GM21717 (cell line): ENCODE results near the gene TIGD7.
A peak's percentile ranks its signal among the peaks of the same experiment; 100 is the strongest.

ENCODE experiments used
- ATAC-seq: cut with Tn5 transposase; IDR thresholded peaks from one replicate; pipeline ENCODE4 v1.9.1; 2021; ENCODE audit warnings: mild to moderate bottlenecking, moderate library complexity; ENCODE audit not compliant: unreplicated experiment

Gene TIGD7

GRCh38 chr16:3305109-3306068 lies at the start of gene TIGD7, which contains the start of gene ZNF75A:
TSS of gene TIGD7 (minus strand) at chr16:3305430. CDS start at chr16:3300614, 4,816 bp downstream.
TSS of gene ZNF75A (plus strand) at chr16:3305497. CDS start at chr16:3308429, 2,932 bp downstream.
- peak; percentile 90 for ATAC-seq

DNA sequence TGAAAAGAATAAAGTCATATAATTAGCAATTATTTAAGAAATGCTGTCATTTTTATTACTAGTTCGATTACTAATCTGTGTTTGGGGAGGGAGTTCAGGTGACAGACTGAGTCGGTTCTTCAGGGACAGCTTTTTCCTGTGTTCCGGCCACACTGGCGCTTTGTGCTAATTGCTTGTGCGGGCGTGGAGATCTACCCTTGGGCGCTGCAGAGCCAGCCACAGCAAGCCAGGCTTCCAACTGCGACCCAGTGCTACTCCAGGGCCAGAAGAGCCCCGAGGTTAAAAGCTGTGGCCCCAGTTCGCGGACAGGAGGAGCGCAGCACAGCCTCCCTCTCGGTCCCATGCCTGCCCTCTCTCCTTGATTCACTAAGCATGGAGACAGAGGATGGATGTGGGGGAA lies 43.9 kb upstream of the TIGD7 start:
- no peak for ATAC-seq

DNA sequence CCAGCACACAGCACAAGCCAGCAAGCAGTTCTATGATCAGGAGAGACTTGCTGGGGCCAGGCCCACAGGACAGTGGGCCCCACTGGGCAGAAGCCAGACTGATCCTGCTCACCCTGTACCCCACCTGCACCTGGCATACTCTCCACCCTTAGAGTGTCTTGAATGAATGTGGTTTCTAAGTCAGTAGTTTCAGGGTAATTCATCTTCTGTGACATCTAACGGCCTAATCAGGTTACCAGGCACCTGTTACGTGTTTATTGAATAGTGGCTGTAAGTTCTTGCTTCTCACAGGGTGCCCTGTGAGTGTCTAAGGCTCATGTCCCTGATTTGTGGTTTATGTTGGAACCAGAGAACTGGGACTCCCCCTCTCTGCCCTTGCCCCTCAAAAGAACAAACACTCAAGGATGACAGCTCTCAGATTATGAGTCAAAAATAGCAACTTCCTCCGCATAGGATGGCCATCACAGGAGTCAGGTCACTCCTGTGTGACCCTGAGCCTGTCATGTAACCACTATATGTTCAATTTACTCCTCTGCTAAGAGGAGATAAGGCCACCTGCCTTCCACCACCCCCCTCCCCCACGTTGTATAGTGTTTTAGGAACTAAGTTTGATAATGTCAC lies 43.4 kb upstream of the TIGD7 start:
- no peak for ATAC-seq

DNA sequence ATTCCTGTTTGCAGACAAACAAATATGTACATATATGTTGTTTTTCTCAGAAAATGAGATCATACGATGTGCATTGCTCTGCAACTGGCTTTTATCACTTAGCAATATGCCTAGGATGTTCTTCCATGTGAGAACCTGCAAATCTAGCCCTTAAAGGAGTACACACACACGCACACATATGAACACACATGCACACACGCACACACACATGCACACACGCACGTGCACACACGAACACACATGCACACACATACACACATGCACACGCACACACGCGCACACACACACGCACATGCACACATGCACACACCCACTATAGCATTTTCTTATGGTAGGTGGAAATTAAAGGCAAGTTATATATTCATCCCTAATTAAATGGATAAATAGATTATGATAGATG lies 42.4 kb upstream of the TIGD7 start:
- ATAC-seq: no peak

GRCh38 chr16:3346041-3346440 lies 40.8 kb upstream of the TIGD7 start:
- no peak for ATAC-seq

GRCh38 chr16:3328643-3329042 lies 23.4 kb upstream of the TIGD7 start:
- no peak for ATAC-seq

GRCh38 chr16:3328104-3328503 lies 22.9 kb upstream of the TIGD7 start:
- no peak for ATAC-seq

GRCh38 chr16:3327514-3327913 lies 22.3 kb upstream of the TIGD7 start:
- no peak for ATAC-seq

DNA sequence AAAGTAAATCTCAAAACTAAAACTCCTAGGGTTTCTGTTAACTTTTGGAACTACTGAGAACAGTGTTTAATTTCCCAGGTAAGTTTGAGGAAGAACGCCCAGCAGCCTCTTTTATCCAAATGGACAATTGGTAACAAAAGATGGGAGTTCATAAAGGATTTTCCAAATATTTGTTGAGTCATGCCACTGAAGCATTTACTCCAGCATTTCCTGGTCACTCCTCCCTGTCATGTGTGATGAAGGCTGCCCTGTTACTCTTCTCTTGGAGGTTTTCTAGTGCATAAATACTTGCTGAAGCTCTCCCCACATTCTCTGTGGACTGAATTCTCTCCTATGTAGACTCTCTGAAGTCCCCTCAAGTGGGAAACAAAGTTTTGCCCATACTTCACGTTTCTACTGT lies 16.6 kb upstream of the TIGD7 start:
- no peak for ATAC-seq

- ATAC-seq: no peak
These were observed 12.2 kb upstream of the TIGD7 start for GRCh38 chr16:3317315-3317999.

GRCh38 chr16:3311496-3311895 lies 6.3 kb upstream of the TIGD7 start:
- no peak for ATAC-seq

- ATAC-seq: no peak
These were observed 848 bp upstream of the TIGD7 start for GRCh38 chr16:3306078-3306477.

DNA sequence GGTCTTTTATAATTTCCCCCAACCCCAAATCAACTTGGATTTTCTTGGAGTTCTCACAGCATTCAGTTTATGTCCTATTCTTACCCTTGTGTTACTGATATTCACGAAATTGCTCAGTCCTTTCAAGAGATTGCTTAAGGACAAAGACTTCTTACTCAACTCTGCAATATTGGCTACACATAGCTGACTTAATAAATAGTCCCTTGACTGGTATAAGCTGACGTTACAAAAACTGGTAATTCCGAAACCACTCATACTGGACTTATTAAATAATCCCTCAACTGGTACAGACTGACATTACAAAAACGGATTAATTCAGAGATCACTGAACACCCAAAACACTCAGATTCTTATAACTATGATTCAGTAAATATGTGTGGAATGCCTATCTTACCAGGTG lies 860 bp downstream of the TIGD7 start:
- no peak for ATAC-seq

GRCh38 chr16:3295783-3296182 lies 9.4 kb downstream of the TIGD7 start:
- ATAC-seq: no peak

DNA sequence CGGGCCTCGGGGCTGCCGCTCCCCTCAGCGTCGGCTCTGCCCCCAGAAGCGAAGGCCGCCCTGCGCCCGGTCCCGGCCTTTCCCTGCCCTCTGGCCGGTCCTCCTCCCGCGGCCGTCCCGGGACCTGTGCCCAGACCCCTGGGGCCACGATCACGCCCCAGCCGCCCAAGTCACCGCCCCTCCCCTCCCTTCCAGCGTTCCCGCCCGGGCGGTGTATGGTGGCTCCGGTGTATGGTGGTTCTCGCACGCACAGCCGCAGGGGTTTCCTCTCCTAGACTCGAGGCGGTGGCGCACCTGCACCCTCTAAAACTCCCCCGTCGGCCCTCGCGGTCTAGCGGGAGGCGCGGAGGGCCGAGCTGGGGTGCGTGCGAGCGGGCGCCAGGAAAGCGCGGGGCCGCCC lies 10.0 kb downstream of the TIGD7 start:
- ATAC-seq: no peak

GRCh38 chr16:3292604-3293003 lies 12.6 kb downstream of the TIGD7 start:
- ATAC-seq: no peak

DNA sequence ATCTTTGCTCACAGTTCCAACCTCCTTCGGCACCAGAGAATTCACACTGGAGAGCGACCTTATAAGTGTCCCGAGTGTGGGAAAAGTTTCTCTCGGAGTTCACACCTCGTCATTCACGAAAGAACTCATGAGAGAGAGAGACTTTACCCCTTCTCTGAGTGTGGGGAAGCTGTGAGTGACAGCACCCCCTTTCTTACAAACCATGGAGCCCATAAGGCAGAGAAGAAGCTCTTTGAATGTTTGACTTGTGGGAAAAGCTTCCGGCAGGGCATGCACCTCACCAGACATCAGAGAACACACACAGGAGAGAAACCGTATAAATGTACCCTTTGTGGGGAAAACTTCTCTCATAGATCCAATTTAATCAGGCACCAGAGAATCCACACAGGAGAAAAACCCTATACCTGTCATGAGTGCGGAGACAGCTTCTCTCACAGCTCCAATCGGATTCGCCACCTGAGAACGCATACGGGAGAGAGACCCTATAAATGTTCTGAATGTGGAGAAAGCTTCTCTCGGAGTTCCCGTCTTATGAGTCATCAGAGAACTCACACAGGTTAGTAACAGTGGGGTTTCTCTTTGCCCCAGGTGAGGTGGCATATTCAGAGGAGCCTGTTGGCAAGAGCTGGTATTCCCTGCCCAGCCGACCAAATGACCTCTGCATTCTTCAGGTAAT lies 15.1 kb downstream of the TIGD7 start:
- ATAC-seq: no peak

DNA sequence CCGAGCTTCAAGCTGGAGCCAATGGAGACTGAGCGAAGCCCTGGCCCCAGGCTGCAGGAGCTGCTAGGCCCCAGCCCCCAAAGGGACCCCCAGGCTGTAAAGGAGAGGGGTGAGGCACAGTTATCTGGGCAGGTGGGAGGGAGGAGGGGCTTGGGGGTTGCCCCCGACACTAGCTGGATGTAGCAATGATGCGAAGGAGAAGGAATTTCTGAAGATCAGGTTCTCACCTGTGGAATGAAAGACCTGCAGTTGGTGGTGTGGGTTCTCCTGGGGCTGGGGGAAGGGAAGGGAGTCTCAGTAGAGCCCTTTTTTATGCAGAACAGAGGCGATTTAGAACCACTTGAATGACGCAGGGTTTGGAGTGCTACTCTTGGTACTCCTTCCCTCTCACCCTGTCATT lies 20.1 kb downstream of the TIGD7 start:
- ATAC-seq: no peak

DNA sequence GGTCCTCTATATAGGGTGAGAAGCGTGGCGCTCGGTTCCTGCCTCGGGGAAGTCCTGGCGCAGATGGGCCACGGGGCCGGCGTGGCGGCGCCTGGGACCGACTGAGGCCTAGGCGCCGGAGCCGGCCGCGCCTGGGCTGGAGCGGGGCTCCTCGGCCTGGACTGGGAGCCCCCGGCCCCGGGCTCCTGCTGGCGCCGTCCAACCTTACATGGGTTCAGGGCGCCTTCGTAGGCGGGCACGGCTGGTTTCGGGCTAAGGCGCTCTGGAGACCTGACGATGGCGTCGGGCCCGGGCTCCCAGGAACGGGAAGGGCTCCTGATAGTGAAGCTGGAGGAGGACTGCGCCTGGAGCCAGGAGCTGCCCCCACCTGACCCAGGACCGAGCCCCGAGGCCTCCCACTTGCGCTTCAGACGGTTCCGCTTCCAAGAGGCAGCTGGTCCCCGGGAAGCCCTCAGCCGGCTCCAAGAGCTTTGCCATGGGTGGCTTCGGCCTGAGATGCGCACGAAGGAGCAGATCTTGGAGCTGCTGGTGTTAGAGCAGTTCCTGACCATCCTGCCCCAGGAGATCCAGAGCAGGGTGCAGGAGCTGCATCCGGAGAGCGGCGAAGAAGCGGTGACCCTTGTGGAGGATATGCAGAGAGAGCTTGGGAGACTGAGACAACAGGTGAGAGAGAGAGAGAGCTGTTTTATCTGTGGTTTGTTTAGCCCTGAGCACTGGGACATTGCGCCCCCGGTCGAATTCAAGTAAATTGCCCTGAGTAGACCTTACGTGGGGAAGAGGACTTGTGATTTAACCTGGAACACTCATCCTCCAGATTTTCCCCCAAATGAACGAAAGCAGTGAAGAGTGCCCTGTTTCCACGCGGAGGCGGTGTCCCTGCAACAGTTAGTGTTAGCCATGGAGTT lies 21.4 kb downstream of the TIGD7 start:
- peak; percentile 2 for ATAC-seq
